K562 (cell line): Measurements from ENCODE around the gene CCND3. TPM values are rescaled to one million over a fixed set of nuclear protein-coding genes. Genes with fewer than 3 reads are reported as not detected.

Experiments used
- FOXJ2 ChIP-seq: fragments of 200-800 bp; sonication (Bioruptor generic); IDR thresholded peaks from 2 replicates; pipeline ENCODE4 v1.6.1; 2016; ENCODE audit warnings: missing genetic modification characterization, missing compliant biosample characterization
- MAFG ChIP-seq: fragments of 450-650 bp; conservative IDR thresholded peaks from 2 replicates; pipeline ENCODE4 v1.6.1; 2016; ENCODE audit warnings: missing genetic modification characterization, missing compliant biosample characterization
- MCM2 ChIP-seq: fragments of 450-650 bp; IDR thresholded peaks from 2 replicates; pipeline ENCODE4 v1.6.1; 2017; ENCODE audit warnings: low read depth, mild to moderate bottlenecking
- SIN3A ChIP-seq, 2 experiments: fragments of 150-350 bp in 1 of 2; IDR thresholded peaks; 2 replicates each; pipeline ENCODE4 v1.6.1; 2011 to 2016; ENCODE audit warnings: borderline replicate concordance in 2 of 2, low read depth in 2 of 2, low read length in 2 of 2, mild to moderate bottlenecking in 2 of 2, moderate library complexity in 2 of 2; ENCODE audit not compliant: control insufficient read depth in 1 of 2
- SMARCB1 ChIP-seq: IDR thresholded peaks from 2 replicates; pipeline ENCODE4 v1.6.1; 2011; ENCODE audit warnings: improper control_type of control experiment, low read depth; ENCODE audit not compliant: insufficient read length
- SRSF1 ChIP-seq: fragments of 200-400 bp; formaldehyde crosslinking; IDR thresholded peaks from 2 replicates; pipeline ENCODE4 v1.6.1; 2017; ENCODE audit warnings: mild to moderate bottlenecking, low read depth, low read length, moderate library complexity
- ZBTB17 ChIP-seq: fragments of 450-650 bp; formaldehyde crosslinking; IDR thresholded peaks from 2 replicates; pipeline ENCODE4 v1.4.0; 2020; ENCODE audit warnings: mild to moderate bottlenecking
- ZFP30 ChIP-seq: fragments of 250-450 bp; sonication (Bioruptor Pico); IDR thresholded peaks from 2 replicates; pipeline ENCODE4 v1.8.0; 2022; ENCODE audit warnings: moderate library complexity, mild to moderate bottlenecking, inconsistent platforms, borderline replicate concordance
- ZKSCAN8 ChIP-seq: fragments of 200-800 bp; sonication (Bioruptor generic); IDR thresholded peaks from 2 replicates; pipeline ENCODE4 v1.6.1; 2016; ENCODE audit warnings: missing genetic modification characterization, missing compliant biosample characterization
- ZNF134 ChIP-seq: fragments of 250-450 bp; sonication (Bioruptor Pico); conservative IDR thresholded peaks from 2 replicates; pipeline ENCODE4 v1.4.0; 2020
- polyA plus RNA-seq, 8 experiments: library from polyadenylated mRNA; depleted of rRNA in 4 of 8; stranded (reverse) in 5 of 8; unstranded in 3 of 8; fragments of >200 nt; fragmentation: Nextera tagmentation in 2 of 8; fragmentation: Illumina TruSeq in 1 of 8; extraction: Ambion mirVana in 2 of 8; extraction: Trizol in 1 of 8; gene quantifications; 2 replicates each; pipeline versions ENCODE4 v1.2.1 to v1.2.3, GENCODE V29; 2011 to 2014; ENCODE audit warnings: inconsistent platforms in 1 of 8, missing spikeins in 1 of 8
- total RNA-seq, 7 experiments: library from RNA; depleted of rRNA in 6 of 7; stranded (reverse); fragments of >200 nt in 6 of 7; fragmentation: Illumina TruSeq in 2 of 7; extraction: Trizol in 2 of 7; gene quantifications; 2 replicates each; pipeline versions ENCODE4 v1.2.1 to v1.2.3, GENCODE V29; 2011 to 2021; ENCODE audit warnings: low replicate concordance in 1 of 7
- TF ChIP-seq, protein P1 (sequence below), 2 experiments: fragments of 450-650 bp; formaldehyde crosslinking in 1 of 2; IDR thresholded peaks; 2 replicates each; pipeline versions ENCODE4 v1.4.0 to v1.6.1; 2014 to 2020; ENCODE audit warnings: mild to moderate bottlenecking in 2 of 2, borderline replicate concordance in 1 of 2, low read depth in 1 of 2
- TF ChIP-seq, protein P2 (sequence below): fragments of 250-450 bp; sonication (Bioruptor Pico); IDR thresholded peaks from 2 replicates; pipeline ENCODE4 v1.8.0; 2022; ENCODE audit warnings: inconsistent platforms
- TF ChIP-seq, protein P3 (sequence below): IDR thresholded peaks from 2 replicates; pipeline ENCODE4 v1.6.1; 2014; ENCODE audit warnings: antibody characterized with exemption

The CCND3 gene
- total and polyA plus RNA-seq, 9 of the 15 experiments (the other 6 are each of a cell fraction or from before 2014, with no cell fraction given) = 21.5 to 204 (median 97.4) TPM

DNA sequence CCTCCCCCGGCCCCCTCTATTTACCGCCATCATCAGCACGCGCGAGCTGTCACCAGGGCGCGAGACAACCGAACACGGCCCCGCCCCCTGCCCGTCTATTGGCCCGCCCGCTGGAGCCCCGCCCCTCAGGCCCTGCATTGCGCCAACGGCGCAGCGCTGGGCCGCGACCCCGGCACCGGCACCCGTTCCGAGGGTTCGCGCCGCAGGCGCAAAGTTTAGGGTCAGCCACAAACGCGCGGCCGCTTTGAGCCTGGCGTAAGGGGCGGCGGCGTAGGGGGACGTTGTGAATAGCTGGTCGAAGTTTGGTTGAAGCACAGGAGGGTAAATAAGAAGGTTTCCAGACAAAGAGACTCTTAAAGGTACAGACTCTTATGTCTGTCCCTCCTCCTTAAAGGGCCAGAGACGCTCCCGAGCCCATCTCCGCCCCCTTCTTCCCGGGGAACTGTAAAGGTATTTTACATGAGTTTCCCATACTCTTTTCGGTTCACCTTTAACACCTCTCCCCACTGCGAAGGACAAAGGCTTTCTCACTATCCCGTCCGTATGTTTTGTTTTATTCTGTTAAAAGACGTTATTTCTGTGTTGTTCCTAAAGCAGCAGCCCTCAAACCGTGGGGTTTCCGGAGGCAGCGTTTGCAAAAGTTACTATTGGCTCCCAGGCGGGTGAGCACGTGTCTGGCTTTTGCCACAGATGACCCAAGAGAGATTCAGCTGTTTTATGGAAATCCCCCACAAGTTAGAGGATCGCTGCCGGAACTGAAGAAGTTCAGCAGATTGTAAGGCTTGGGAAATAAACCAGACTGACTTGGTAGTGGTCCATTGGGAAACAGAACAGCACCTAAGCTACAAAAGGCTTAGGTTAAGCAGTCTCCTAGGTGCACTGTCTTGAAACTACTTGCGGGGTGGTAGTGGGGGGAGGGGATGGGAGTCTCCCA, 46.0 kb downstream of the CCND3 start, which contains the start of gene USP49 (continued):
- TF ChIP-seq, protein P1, sequence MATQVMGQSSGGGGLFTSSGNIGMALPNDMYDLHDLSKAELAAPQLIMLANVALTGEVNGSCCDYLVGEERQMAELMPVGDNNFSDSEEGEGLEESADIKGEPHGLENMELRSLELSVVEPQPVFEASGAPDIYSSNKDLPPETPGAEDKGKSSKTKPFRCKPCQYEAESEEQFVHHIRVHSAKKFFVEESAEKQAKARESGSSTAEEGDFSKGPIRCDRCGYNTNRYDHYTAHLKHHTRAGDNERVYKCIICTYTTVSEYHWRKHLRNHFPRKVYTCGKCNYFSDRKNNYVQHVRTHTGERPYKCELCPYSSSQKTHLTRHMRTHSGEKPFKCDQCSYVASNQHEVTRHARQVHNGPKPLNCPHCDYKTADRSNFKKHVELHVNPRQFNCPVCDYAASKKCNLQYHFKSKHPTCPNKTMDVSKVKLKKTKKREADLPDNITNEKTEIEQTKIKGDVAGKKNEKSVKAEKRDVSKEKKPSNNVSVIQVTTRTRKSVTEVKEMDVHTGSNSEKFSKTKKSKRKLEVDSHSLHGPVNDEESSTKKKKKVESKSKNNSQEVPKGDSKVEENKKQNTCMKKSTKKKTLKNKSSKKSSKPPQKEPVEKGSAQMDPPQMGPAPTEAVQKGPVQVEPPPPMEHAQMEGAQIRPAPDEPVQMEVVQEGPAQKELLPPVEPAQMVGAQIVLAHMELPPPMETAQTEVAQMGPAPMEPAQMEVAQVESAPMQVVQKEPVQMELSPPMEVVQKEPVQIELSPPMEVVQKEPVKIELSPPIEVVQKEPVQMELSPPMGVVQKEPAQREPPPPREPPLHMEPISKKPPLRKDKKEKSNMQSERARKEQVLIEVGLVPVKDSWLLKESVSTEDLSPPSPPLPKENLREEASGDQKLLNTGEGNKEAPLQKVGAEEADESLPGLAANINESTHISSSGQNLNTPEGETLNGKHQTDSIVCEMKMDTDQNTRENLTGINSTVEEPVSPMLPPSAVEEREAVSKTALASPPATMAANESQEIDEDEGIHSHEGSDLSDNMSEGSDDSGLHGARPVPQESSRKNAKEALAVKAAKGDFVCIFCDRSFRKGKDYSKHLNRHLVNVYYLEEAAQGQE (IDR thresholded peaks at IDR 0.05; ENCODE audit: borderline replicate concordance) = no peak
- TF ChIP-seq, protein P1 (CRISPR knock-in tag; IDR thresholded peaks at IDR 0.05; ENCODE audit: low read depth) = no peak
- TF ChIP-seq FOXJ2 (tag) (no peak), ZNF134 (peak; percentile 19; the same call in 1 of the 2 replicates), SMARCB1 (no peak), ZFP30 (CRISPR knock-in tag) (no peak), SRSF1 (peak; percentile 92; the same call in 1 of the 2 replicates), ZBTB17 (0 out of 2 replicates have a peak, but pooled peaks have one; percentile 26), MCM2 (no peak), MAFG (tag) (no peak), SIN3A (IDR thresholded peaks at IDR 0.05; ENCODE audit: borderline replicate concordance in 2 of 2, control insufficient read depth in 1 of 2, low read depth in 2 of 2, low read length in 2 of 2) (peak; percentile 61 to 91; a peak in 2 of 4 replicates), ZKSCAN8 (CRISPR knock-in tag) (no peak)
- TF ChIP-seq, protein P2, sequence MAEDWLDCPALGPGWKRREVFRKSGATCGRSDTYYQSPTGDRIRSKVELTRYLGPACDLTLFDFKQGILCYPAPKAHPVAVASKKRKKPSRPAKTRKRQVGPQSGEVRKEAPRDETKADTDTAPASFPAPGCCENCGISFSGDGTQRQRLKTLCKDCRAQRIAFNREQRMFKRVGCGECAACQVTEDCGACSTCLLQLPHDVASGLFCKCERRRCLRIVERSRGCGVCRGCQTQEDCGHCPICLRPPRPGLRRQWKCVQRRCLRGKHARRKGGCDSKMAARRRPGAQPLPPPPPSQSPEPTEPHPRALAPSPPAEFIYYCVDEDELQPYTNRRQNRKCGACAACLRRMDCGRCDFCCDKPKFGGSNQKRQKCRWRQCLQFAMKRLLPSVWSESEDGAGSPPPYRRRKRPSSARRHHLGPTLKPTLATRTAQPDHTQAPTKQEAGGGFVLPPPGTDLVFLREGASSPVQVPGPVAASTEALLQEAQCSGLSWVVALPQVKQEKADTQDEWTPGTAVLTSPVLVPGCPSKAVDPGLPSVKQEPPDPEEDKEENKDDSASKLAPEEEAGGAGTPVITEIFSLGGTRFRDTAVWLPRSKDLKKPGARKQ = no peak
- TF ChIP-seq, protein P3, sequence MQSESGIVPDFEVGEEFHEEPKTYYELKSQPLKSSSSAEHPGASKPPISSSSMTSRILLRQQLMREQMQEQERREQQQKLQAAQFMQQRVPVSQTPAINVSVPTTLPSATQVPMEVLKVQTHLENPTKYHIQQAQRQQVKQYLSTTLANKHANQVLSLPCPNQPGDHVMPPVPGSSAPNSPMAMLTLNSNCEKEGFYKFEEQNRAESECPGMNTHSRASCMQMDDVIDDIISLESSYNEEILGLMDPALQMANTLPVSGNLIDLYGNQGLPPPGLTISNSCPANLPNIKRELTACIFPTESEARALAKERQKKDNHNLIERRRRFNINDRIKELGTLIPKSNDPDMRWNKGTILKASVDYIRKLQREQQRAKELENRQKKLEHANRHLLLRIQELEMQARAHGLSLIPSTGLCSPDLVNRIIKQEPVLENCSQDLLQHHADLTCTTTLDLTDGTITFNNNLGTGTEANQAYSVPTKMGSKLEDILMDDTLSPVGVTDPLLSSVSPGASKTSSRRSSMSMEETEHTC = no peak
